Pericardium fibroblast (primary cell): ENCODE measurements around the gene MGST3. TPM values are rescaled to one million over a fixed set of nuclear protein-coding genes. Genes with fewer than 3 reads are reported as not detected.

Experiments
- total RNA-seq: library from RNA; depleted of rRNA; stranded (reverse); fragments of >200 nt; gene quantifications from 2 replicates; pipeline ENCODE4 v1.2.3, GENCODE V29; 2015

Gene MGST3
- 202 and 243 TPM in 2 replicates for total RNA-seq

DNA sequence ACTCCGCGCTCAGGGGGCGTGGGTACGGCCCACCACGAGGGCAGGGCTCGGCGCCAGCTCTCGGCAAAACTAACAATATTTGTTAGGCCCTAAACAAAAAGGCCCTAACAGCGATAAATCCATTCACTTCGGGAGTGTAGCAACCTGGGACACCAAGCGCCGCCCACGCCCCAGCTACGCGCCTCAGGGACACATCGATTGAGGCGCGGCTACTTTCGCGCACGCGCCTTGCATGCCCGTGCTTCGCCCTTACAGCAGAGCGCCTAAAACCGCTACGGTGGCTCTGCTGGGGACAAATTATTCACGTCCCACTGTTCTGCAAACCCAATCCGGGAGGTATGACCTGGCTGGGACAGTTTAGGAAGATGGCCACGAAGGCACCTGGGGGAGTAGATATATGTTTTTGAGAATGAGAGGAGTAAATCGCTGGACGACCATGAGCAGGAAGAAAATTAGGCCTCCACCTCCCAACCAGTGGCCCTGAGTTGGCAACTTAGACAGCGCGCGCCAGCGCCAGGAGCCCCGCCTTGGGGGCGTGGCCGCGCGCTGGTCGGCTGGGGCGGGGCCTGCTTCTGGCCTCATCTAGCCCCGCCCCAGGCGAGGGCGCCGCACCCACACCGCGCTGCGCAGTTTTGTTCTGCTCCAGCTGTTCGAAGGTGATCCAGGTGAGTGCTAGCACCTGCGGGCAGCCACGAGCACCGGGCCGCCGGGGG, at the start of gene MGST3:
MGST3 (plus strand) TSS at position 606 of the 713 bp plus-strand sequence. CDS start 18,614 bp downstream, outside the sequence.

DNA sequence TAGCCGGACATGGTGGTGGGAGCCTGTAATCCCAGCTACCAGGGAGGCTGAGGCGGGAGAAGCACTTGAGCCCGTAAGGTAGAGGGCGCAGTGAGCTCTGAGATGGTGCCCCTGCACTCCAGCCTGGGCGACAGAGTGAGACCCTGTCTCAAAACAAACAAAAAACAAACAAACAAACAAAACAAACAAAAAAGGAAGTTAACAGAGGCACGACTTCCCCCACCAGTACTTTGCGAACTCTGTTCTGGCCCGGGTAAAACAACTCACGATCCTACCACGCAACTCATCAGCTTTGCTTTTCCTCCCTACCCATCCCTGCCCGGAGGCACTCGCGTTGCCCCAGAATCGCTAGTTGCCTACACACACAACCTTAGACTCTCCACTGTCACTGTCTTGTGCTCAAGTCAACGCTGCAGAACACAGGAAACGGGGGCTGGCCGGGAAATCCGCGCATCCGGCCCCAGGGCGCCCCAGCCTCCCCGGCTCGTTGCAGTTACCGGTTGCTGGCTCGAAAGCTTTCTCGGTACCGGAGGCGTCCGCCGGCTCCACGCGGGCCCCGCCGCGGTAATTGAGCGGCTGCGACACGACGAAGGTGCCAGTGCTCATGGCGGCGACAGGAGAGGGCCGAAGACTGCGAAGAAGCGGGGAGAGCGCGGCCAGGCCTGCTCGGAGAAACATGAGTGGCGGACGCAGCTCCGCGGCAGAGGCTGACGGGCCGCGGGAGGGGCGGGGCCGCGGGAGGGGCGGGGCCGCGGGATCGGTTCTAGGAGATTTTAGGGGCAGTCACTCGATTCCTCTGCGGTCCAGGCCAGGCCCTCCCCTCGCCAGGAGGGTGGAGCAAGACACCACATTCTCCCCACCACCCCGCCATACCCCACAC, 67.1 kb downstream of the MGST3 start, which contains the start of gene ALDH9A1:
ALDH9A1 (minus strand) TSS at position 682 of the 880 bp plus-strand sequence; CDS start at position 678, 4 bp downstream.

Other genes starting within 250 kb of the MGST3 start
- not detected in 2 replicates for gene RXRG, start 186.1 kb upstream of the MGST3 start, total RNA-seq
- gene LRRC52, start 87.2 kb upstream of the MGST3 start, total RNA-seq = not detected in 2 replicates
- gene ALDH9A1, start 67.3 kb downstream of the MGST3 start, total RNA-seq = 94.7 and 109 TPM in 2 replicates
- gene TMCO1, start 137.6 kb downstream of the MGST3 start, total RNA-seq = 53.2 and 76.3 TPM in 2 replicates
- gene UCK2, start 196.4 kb downstream of the MGST3 start, total RNA-seq = 42.7 and 50.2 TPM in 2 replicates